ENCODE measurements around the gene LGMN.
"Not testable (repeated sequence)": the region's sequence is repeated elsewhere in the genome, so short reads cannot be mapped to it uniquely, and the experiment has no call there.

The LGMN gene

DNA sequence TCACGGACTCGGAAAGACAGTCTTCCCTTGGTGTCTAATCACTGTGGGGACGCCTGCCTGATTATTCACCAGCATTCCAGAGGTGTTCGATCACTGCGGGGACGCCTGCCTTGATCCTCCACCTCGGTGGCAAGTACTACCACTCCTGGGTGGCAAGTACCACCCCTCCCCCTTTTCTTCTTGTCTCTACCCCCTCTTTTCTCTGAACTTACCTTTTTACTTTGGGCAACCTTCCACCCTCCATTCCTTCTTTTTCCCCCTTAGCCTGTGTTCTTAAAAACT, 12.0 kb upstream of the LGMN start:
- DNase-seq (ENCODE audit: low read depth), result no peak

DNA sequence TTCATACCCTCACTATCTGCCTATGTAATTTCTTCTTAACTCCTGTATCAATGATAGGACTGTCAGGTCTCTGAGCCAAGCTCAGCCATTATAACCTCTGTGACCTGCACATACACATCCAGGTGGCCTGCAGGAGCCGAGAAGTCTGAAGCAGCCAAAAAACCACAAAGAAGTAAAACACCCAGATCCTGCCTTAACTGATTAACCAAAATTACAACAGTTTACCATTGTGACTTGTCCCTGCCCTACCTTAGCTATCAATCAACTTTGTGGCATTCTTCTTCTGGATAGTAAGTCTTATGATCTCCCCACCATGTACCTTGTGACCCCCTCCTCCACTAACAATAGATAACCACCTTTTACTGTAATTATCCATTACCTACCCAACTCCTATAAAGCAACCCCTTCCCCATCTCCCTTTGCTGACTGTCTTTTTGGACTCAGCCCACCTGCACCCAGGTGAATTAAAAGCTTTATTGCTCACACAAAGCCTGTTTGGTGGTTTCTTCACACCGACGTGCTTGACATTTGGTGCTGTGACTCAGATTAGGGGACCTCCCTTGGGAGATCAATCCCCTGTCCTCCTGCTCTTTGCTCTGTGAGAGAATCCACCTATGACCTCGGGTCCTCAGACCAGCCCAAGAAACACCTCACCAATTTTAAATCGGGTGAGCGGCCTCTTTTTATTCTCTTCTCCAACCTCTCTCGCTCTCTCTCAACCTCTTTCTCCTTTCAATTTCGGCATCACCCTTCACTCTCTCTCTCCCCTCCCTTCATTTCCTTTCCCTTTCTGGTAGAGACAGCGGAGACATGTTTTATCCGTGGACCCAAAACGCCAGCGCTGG, 11.5 kb upstream of the LGMN start:
- no peak for DNase-seq (ENCODE audit: low read depth)

DNA sequence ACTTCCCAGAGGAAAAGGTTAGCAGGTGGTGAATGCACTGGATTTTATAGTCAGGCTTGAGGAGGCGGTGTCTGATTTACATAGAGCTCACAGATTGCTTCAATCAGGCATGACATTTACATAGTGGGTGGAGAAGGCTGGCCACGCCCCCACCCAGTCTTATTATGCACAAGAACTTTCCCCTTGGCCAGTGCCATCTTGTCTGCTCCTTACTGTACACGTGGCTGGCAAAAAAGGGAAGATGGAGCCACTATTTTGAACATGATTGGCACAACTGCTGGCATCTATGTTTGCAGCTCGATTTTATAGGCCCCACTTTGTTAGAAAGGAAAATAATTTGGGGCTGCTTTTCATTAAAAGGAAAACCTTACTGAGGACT, 10.9 kb upstream of the LGMN start:
- peak; percentile 52 for DNase-seq (ENCODE audit: low read depth)

DNA sequence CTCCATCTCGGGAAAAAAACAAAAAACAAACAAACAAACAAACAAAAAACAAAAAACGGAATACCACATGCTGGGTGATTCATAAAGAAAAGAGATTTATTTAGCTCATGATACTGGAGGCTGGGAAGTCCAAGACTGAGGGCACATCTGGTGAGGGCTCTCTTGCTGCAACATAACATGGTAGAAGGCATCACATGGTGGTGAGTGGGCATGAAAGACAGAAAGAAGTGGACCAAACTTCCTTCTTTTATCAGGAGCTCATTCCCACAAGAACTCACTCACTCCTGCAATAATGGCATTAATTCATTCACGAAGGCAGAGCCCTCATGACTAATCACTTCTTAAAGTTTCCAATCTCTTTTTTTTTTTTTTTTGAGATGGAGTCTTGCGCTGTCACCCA, 8.0 kb upstream of the LGMN start:
- DNase-seq (ENCODE audit: low read depth), result peak; percentile 20

DNA sequence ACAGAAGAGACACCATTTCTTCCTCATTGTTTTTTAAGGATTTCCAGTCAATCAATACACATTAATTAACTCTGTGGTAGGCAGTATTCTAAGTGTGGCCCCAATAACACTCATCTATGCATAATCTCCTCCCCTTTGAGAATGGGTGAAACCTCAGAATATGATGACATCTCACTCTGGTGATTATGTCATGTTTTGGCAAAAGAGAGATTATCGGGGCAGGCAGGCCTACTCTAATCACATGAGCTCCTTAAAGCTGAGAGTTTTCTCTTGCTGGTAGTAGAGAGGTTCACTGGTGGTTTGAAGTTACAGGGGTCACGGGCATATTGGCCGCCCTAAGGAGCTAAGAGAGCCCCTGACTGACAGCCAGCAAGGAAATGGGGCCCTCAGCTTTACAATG, 7.1 kb upstream of the LGMN start:
- peak; percentile 47 for DNase-seq (ENCODE audit: low read depth)

DNA sequence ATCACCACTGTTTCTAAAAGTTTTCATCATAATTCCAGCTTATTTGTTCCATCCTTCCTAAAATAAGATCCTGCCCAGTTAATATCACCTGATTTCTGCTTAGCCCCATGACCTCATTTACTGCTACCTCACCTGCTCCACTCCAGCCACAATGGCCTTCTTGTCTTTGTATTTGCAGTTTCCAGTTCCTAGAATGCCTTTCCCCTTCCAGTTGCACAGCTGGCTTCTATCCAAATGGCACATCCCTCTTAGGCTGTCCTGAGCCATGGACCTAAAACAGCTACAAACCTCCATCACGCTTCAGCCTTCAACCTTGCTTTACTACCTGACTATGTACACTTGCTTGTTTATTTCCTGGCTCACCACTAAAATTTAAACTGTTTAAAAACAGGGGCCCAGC, 6.5 kb upstream of the LGMN start:
- DNase-seq (ENCODE audit: low read depth), result no peak

DNA sequence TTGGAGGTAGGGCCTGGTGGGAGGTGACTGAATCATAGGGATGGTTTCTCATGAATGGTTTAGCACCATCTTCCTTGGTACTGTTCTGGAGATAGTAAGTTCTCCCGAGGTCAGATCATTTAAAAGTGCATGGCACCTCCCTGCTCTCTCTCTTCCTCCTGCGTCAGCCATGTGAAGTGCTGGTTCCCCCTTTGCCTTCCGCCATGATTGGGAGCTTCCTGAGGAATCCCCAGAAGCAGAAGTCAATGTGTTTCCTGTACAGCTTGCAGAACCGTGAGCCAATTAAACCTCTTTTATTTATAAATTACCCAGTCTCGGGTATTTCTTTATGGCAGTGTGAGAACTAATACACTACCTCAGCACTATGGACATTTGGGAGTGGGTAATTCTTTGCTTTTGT, 4.8 kb upstream of the LGMN start:
- DNase-seq (ENCODE audit: low read depth), result no peak

DNA sequence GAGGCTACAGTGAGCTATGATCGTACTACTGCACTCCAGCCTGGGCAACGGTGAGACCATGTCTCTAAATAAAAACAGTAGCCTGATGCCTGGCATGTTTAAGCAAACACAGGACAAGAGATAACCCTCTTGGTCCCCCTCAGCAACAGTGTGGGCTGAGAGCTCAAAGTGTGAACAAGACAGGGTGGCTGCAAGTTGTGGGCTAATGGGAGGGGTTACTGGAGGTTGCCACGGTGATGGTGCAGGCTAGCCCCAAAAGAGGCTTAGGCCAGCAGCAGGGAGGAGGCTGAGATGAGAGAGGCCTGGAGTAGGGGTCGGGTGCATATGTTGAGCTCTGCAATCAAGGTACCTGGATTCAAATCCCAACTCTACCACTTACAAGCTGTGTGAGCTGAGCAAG, 3.4 kb upstream of the LGMN start:
- DNase-seq (ENCODE audit: low read depth), result no peak

DNA sequence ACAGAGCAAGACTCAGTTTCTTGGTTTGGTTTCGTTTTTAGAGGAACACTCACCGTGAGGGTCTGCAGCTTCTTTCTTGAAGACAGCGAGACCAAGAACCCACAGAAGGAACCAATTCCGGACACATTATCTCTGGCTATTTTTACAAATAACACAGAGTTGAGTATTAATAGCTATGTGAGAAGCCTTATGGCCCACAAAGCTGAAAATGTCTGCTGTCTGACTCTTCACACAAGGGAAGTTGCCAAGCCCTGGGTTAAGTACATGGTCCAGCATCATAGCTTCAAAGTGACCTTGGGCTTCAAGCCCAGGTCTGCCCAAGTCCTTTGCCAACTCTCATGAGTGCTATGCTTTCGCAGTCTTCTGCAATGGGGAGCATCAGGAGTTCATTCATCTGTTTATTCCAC, 2.6 kb upstream of the LGMN start:
- DNase-seq (ENCODE audit: low read depth), result no peak

DNA sequence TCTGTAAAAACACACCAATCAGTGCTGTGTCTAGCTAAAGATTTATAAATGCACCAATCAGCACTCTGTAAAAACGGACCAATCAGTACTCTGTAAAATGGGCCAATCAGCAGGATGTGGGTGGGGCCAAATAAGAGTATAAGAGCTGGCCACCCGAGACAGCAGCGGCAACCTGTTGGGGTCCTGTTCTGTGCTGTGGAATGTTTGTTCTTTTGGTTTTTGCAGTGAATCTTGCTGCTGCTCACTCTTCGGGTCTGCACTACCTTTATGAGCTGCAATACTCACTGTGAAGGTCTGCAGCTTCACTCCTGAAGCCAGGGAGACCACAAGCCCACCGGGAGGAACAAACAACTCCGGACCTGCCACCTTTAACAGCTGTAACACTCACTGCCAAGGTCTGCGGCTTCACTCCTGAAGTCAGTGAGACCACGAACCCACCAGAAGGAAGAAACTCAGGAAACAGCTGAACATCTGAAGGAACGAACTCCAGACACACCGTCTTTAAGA, 1.8 kb upstream of the LGMN start:
- DNase-seq (ENCODE audit: low read depth), result not testable (repeated sequence)

DNA sequence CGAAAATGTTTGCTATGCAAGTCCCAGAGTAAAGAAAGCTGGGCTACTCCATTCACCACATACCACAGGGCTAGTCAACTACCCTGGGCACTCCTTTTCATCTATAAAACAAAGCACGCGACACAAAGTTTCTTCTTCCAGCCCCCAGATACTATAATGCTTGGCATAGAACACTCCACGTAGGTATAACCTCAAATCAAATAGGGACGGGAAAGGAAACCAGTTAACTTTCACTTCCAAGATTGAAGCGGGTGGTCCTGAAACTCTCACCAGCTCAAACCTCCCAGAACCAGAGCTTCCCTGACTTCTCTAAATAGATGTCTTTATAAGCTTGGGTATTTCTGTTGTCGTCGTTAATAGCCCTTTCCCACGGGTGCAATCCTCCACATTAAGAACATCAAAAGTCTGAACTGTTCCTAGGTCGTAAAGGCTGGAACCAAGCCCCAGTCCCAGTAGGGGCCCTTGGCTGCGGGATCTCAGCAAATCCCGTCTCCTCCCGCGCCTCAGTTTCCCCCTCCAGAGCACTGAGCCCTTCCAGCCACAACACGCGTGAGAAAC, 647 bp downstream of the LGMN start:
- no peak for DNase-seq (ENCODE audit: low read depth)

DNA sequence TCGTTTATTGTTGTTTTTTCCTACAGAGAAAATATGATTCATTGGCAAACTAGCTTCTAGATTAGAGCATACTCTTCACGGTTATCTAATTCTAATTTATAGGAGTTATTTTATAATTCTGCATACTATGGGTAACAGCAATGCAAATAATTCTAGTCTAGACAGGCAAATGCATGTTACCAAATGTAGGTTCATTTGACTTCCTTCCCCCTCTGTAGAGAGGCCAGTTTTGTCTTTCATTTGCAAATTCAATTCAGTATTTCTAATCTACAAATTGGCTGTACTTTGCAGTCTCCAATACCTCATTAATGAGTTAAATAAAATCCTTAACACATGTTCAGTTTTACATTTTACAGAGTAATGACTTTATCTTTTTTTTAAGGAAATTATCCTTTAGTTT, 4.2 kb downstream of the LGMN start:
- DNase-seq (ENCODE audit: low read depth), result no peak

DNA sequence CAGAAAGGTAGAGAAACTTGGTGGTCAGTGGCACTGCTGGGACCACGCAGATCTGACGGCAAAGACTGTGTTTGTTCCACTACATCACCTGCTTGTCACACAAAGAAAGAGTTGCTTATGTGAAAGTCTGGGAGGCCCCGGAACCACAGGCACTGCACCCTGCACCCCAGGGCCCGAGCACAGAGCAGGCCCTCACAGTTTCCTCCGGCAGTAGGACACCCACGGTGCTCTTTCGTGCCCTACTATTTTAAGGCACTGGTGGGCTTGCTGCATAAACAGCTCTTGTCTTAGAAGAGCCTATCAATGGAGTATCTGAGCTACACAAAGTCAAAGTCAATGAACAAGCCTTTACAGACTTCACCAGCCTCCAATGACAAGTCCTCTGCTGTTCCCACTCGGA, 8.0 kb downstream of the LGMN start:
- DNase-seq (ENCODE audit: low read depth), result no peak

DNA sequence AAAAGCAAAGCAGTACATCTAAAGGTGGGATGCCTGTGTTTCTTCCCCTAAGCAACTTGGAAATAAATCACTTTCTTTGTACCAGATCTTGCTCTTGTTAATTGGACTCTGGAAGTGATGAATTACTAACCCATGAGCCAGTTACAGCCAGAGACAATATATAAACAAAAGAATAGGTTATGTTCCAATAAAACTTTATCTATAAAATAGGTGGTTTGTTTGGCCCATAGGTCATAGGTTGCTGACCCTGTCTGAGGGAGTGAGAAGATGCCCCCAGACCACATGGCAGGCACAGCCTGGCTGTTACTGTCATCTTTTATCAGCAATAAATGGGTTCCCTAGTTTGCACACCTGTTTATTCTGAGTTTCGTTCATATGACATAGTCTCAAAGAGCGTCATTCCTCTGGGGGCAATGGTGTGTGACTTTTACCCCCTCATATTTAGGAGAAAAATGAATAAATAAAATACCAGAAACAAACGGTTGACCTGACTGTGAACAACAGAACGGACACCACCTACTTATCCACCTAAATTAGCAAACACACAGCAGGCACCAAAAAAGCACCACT, 10.7 kb downstream of the LGMN start:
- DNase-seq (ENCODE audit: low read depth), result no peak

DNA sequence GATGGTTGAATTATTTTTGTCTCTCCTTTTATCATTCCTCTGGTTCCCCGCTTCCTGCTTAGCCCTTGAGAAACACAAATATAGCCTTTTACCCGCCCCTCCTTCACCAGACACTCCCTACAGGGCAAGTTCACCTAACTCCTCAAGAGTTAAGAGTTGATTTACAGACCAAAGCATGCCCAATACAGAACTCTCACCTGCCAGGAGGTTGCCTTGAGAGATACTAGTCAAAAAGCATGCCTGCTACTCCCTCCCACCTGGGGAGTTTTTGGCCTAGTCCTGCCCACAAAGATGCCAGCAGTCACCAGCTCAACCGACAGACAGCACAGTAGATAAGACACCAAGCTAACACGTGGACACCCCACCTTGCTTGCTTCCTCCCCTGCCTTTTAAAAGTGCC, 11.2 kb downstream of the LGMN start:
- DNase-seq (ENCODE audit: low read depth), result no peak

DNA sequence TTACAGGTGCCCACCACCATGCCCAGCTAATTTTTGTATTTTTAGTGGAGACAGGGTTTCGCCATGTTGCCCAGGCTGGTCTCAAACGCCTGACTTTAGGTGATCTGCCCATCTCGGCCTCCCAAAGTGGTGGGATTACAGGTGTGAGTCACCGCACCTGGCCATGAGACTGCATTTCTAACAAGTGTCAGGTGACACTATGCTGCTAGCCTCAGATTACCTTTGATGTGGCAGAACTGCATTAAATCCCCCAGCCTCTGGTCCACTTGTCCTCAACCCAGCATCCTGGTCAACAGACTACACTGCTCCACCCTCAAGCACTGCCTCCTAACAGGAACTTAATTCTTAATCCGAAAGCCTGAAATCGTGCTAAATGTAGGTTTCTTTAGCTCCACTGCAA, 13.1 kb downstream of the LGMN start:
- DNase-seq (ENCODE audit: low read depth), result no peak

DNA sequence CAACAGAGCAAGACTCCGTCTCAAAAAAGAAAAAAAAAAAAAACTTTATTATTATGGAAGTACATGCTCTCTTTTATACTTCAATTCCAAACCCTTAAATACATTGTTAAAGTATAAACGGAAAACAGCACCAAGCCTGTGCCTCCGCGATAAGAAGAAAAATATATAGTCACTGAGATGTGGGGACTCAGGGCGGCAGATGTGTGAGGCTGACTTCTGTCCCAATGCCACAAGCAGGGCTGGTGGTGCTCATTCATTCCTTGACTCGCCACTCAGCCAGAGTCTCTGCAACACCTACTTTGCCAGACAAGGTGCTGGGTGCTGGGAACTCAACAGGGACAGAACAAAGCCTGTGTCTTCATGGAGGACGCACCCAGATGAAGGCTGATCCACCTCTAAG, 13.8 kb downstream of the LGMN start:
- DNase-seq (ENCODE audit: low read depth), result no peak

DNA sequence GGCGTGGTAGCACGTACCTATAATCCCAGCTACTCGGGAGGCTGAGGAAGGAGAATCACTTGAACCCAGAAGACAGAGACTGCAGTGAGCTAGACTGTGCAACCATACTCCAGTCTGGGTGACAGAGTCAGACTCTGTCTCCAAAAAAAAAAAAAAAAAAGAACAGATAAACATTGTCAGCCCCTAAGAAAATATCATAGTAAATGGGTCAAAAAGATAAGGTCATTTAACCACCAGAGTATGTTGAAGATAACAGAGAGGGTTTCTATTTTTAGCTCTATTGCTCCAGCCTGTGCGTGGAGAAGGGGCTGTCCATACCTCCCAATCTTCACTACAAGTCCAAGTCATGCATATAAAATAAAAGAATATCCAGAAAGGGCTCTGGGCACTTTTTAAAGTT, 15.4 kb downstream of the LGMN start:
- DNase-seq (ENCODE audit: low read depth), result peak; percentile 44

DNA sequence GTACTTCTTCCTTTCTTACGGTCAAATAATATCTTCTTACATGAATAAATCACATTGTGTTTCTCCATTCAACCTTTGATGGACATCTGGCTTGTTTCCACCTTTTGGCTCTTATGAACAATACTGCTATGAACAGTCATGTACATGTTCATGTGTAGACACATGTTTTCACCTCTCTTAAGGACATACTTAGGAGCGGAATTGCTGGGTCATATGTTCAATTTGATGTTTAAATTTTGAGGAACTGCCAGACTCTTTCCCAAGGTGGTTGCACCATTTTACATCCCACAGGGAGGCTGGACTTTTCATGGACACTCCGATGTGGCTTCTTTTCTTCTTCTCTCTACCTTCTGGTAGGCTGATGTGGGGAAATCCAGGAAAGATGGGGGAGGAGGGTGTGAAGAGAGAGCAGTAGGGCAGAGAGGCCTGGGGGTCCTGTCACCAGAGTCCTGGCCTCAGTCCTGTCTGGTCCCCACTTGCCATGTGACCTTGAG, 16.8 kb downstream of the LGMN start:
- no peak for DNase-seq (ENCODE audit: low read depth)

DNA sequence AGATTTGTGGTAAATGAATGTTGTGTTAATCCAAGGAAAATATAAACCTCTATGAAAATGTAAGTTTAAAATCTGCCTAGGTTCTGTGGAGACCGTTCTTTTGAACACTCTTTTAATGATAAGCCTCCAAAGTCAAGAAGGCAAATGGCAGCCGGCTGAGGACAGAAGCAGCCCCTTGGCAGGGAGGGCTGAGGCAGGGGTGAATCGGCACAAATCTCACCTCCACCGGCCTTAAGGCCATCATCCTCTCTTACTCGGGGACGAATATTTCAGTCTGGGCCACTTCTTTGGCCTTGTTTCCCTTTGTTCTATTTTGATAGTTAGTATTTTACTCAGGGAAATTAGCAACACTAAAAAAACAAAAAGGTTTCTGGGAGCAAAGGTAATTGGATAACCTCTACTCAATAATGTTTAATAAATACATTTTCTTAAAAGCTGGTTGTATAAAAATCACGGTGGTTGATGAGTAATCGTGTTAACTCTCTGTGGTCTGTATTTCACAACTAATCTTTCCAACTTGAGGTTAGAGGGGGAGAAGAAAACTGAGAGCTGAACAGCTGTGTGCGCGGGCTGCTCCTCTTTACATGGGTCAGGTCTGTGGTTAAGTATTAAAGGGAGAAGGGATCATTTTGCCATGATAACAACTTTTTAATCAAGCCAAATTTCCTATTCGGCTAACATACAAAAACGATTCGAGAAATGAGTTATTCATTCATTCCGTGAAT, 18.6 kb downstream of the LGMN start:
- DNase-seq (ENCODE audit: low read depth), result peak; percentile 96

DNA sequence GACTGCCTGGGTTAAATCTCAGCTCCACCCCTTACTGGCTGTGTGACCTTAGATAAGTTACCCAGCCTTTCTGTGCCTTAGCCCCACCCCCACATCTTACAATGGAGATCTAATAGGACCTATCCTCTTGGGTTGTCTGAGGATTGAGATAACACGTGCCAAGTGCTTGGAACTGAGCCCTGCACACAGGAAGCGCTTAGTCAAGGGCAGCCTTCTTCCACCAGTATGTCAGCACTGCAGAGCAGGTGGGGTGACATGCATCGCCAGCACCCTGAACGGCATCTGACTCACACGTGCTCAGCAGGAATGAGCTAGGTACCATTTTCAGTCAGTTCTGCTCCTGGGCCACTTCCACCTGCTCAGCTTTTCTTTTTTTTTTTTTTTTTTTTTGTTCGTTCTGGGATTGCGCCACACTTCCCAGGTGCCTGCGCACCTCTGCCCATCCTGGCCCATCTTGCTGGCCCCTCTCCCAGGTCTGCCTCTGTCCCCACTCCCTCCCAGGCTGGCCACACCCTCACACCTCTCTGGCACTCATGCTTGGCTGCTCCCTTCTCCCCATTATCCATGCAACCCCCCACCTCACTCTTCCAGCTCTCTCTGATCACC, 19.6 kb downstream of the LGMN start:
- peak; percentile 72 for DNase-seq (ENCODE audit: low read depth)

DNA sequence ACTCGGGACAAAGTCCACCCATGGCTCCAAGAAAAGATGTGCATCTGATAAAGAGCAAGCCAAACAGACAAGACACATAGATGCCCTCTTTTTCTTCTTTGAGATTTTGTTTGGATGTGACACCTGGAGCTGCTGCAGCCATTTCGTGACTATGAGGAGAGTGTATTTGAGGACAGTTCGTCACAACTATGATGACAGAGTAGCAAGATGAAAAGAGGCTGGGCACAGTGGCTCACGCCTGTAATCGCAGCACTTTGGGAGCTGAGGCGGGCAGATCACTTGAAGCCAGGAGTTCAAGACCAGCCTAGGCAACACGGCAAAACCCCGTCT, 21.5 kb downstream of the LGMN start:
- DNase-seq (ENCODE audit: low read depth), result no peak
